Raji (cell line): Measurements from ENCODE around the gene CEP72.

Experiments
- POLR2A ChIP-seq: IDR thresholded peaks from 2 replicates; pipeline ENCODE4 v1.6.1; 2011; ENCODE audit warnings: low read depth, low read length, control low read depth; ENCODE audit not compliant: insufficient read depth

CEP72 gene

DNA sequence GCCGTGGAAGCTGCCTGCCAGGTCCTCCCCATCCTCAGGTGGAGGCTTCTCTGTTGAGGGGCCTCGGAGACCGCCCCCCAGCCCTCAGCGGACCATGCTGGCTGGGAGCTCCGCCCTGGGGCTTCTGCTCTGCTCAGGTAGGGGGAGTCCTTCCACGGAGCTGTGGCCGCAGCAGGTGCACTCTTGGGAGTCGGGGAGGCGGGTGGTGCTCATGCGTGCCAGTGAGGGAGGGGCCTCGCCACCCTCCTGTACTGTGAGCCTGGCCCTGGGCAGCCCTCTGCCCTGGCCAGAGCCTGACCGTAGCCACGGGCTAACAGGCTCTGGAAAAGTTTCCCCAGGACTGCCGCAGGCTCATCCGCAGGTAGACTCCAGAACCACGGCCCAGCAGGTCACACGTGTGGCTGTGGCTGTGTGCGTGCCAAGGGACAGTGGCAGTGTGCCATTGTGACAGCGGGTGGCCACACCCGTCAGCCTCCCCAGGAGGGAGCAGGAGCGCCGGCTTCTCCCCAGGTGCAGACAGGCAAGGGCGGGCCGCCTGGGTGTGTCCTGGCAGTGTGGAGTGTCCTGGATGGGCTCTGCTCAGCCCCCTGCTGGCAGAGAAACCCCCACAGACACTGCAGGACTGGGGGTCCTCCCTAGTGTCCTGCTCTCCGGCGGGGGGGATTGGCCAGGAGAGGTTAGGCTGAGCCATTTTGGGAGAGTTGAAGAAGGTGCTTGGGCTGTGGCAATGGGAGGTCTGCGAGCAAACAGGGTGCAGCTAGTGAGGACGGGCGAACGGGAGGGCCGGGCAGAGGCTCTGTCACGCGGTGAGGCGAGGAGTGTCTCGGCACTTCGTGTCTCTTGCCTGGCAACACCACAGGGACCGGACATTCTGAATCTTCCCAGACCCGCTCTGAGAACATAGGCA is 51.5 kb downstream of the CEP72 start:
- no peak for TF ChIP-seq POLR2A

DNA sequence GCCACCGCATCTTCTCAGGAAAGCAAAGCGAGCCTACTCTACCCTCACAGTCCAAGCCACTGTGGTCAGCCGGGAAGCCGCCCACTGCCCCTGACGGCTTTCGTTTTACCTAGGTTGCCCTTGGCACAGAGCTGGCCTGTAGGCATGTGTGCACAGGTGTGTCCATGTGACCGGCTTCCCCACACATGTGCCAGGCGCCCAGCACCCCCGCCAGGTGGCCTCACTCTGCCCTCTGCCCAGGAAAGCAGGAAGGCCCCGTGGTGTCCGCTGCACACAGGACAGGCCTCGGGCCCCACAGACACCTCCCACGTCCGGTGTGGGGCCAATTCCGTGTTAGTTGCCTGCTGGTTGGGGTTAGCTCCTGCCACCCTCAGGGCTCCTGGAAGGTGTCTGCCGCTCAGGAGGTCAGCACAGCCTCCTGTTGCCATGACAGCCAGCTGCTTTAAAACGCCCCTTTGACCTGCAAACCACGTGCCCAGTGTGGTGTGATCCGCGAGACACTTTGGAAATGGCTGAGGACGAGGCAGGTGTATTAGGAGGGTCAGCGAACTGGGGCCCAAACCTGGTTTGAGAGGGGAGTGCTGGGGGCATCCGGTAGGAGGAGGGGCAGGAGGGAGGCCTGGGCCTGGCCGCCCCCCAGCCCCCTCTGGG is 52.3 kb downstream of the CEP72 start:
- TF ChIP-seq POLR2A, result no peak

DNA sequence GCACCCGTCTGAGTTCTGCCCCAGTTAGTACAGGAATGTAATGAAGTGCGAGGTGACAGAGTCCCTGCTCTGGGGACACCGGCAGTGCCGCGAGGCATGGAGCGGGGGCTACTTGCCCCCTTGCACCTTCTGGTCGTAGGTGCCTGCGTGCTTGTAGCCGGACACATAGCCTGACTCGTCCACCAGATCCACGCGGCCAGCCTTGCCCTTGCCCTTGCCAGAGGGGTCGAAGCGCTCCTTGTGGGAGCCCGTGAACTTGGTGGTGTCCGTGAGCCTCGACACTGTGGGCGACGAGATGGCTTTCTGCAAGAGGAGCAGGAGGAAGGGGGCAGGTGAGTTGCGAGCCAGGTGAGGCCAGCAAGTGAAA is 52.8 kb downstream of the CEP72 start:
- TF ChIP-seq POLR2A, result no peak

DNA sequence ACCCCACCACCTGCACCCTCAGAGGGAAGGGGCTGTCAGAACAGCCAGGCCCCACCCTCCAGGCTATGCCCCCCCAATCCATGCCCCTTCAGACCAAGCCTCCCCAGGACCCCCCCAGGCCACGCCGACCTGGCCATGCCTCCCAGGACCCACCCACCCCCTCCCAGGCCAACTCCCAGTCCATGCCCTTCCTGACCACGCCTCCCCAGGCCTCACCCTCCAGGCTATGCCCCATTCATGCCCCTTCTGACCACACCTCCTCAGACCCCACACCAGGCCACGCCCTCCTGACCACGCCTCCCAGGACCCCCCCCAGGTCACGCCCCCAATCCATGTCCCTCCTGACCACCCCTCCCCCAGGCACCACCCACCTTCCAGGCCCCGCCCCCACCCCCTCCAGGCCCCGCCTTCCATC is 53.4 kb downstream of the CEP72 start:
- no peak for TF ChIP-seq POLR2A

DNA sequence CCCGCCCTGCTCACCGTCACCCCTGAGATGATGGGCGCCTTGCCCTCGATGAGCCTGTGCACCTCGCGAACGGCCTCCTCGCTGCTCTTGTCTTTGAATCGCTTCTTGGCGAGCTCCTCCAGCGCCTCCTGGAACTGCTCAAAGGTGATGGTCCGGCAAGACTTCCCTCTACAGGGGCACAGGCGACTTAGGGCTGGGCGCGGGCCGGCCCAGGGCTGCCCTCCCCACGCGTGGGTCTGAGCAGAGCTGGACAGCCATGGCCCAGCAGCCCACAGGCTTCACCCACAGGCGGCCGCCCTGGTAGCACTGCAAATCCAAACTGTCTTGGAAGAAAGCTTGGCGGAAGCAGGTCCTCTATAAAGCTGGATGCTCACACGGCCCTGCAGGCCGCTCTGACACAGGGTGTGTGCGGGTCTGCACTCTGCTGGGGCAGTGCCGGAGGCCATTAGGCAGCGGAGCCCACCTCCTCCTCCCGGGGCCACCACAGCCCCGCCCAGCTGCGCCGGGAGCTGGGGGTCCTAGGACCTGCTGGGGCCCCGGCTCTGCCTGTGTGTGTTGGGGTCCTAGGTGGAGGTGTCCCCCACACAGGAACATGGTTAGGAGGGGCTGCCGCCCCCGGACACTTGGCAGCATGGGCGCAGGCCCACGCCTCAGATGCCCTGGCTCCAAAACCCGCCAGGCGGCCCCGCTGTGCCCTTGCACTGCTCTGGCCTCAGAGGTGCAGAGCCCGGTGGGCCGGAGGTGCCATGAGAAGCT is 54.0 kb downstream of the CEP72 start:
- TF ChIP-seq POLR2A, result no peak

DNA sequence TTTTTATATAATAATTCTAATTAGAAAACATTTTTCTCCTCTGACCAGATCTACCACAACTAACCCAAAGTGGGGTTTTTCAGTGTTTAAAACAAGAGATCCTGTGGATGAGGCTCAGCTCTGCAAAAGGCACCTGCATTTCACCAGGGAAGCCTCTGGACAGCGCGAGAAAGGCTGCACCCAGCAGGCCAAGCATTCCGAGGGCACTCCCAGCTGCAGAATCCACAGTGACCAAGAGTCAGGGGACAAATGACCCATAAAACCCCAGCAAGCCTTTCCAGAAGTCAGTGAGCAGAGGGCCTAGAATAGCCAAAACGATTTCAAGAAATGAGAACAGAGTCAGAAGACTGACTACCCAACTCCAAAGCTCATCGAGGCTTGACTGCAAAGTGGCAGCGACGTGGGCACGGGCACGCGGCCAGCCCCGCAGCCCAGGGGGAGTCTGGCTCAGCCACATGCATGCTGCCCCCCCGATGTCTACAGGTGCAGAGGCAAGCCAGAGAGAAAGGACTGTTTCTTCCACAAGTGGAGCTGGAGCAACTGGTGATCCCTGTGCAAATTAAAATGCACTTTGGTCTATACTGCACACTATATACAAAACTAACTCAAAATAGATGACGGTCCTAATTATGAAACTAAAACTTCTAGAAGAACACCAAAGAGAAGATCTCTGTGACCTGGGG is 54.8 kb downstream of the CEP72 start:
- no peak for TF ChIP-seq POLR2A

DNA sequence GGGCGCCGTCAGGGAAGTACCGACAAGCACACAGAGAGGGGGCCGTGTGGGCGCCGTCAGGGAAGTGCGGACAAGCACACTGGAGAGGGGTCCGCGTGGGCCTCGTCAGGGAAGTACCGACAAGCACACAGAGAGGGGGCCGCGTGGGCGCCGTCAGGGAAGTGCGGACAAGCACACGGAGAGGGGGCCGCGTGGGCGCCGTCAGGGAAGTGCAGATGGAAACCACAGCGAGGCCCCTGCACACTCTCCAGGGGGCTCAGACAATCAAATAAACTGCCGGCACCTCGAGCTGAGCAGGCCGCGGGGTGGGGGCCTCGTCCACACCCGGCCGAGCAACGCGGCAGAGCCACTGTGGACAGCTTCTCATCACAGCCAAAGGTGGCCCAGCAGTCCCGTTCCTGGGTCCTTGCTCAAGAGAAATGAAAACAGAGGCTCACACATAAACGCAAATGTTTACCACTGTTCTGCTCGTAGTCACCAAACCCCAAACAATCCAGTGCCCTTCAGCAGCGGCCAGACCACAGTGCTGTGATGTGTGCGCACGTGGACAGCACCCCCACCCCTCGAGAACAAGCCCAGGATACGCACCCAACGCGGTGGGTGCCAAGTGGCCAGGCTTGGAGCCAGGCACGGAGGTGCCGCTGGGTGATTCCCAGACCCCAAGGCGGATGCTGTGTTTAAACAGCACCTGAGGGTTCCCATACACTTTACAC is 56.3 kb downstream of the CEP72 start:
- TF ChIP-seq POLR2A, result no peak

DNA sequence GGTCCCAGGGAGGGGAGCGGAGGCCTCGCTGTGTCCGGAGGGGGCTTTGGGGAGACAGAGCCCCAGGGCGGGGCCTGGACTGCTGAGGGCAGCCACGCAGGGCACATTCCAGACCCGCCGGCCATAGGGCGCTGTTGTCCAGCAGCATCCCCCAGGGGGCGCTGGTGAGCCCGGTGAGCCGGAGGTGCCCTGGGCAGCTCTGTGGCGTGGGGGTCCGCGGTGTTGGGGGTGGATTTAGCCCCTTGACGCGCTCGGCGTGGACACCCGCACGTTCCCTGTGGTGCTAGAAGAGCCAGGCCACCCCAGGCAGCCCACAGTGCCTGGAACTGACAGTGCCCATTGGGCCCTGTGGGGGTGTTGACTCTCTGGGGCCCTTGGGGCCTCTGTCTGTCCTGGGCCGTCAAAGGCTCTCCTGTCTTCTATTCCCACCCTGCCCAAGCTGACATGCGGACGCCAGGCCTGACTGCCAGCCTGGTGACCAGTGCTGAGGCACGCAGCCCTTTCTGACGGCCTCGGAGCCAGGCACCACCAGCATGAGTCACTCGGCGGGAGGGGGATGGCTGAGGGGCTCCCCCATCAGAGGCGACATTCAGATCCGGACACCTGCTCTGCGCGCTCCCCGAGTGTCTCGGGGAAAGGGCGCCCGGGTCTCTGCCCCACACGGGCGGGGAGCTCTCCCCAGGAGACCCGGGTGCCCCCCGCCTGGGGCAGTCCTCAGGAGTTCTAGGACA is 57.1 kb downstream of the CEP72 start:
- TF ChIP-seq POLR2A, result no peak

DNA sequence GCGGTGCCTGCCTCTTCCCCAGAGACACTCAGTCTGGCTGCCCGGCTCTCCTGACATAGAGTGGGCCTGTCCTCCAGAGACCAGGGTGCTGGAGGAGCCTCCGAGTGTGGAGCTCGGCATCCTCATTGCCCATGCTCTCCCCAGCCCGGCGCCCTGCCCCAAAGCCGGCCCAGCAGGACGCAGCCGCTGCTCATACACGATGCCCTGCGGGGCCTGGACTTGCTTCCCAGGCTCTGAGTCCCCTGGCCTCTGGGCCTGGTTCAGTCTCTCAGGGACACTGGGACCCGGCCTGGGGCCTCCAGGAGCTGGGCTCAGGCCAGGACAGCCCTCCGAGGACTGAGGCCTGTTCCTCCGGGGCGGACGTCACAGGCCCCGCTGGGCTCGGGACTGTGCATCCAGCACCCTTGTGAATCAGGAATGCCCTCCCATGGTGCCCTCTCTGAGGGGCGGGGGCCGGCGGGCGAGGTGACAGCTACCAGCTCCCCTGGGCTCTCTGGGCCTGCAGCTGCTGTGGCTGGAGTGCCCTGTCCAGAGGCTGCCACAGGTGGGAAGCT is 57.8 kb downstream of the CEP72 start:
- no peak for TF ChIP-seq POLR2A

DNA sequence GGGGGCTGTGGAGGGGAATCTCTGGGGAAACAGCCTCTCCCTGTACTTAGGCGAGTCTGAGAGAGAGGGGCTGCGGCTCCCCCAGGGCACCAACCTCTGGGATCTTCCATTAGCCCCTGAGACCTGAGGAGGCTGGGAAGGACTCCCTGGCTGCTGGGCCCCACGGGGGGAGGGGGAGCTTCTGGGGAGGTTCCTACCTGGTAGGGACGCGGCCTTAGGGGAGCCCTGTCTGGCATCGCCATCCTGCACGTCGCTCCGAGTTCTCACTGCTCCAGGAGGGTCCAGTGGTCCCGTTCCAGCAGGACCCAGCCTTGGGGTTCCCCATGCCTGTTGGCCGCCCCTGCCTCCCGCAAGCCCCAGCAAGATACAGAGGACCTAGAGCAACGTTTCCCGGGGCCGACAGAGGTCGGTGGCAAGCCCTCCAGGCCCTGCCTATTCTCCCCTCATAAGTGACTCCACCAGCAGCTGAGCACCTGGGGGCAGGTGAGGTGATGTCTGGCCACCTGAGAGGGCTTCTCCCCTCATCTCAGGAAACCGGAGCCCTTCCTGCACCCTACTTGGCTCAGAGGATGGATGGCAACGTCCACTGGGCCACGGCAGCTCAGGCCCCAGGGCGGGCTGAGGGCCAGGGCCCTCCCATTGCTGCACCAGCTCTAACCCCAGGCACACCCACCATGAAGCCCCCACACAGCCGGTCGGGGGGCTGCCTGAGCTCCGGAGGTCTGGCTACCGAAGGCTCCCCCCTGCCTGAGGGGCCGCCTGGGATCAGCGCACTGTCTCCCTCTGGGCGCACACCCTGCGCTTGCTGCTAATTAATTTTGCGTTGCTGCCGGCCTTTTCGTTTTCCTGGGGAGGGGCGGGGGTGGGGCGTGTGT is 58.5 kb downstream of the CEP72 start:
- TF ChIP-seq POLR2A, result no peak

DNA sequence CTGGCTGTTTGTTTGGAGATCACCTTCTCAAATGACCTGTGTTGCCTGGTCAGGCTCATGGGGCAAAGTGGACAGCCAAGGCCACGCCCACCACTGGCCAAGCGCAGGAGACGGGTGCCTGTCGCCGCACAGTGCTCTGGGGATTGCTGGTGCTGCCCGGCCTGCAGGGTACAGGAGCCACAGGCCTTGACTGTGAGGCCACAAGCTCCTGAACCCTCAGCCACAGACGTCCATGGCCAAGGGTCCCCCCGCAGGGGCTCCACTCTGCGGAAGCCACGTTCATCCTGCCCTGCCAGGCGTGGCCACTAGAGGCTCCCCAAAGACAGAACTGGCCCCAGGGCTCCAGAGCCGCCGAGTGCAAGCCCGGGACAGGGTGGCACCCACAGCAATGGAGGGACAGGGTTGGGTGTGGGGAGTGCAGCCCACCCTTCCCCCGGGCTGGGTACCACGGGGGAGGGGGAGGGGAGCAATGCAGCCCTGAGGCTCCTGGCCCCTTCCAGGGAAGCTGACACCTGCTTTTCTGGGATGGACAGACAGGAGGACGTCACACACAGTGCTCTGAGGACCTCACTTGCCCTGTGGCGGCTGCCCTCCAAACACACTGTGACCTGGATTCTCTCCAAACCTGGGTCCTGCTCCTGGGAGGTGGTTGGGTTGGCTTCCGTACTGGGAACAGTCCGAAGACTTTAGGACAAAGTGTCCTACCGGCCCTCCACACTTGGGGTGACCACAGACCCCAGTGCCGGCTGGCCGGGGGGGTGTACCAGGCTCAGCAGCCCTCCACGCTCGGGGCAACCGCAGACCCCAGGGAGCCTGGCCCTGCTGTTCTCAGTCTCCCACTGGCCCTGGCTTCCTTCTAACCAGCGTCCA is 59.6 kb downstream of the CEP72 start:
- TF ChIP-seq POLR2A, result no peak

DNA sequence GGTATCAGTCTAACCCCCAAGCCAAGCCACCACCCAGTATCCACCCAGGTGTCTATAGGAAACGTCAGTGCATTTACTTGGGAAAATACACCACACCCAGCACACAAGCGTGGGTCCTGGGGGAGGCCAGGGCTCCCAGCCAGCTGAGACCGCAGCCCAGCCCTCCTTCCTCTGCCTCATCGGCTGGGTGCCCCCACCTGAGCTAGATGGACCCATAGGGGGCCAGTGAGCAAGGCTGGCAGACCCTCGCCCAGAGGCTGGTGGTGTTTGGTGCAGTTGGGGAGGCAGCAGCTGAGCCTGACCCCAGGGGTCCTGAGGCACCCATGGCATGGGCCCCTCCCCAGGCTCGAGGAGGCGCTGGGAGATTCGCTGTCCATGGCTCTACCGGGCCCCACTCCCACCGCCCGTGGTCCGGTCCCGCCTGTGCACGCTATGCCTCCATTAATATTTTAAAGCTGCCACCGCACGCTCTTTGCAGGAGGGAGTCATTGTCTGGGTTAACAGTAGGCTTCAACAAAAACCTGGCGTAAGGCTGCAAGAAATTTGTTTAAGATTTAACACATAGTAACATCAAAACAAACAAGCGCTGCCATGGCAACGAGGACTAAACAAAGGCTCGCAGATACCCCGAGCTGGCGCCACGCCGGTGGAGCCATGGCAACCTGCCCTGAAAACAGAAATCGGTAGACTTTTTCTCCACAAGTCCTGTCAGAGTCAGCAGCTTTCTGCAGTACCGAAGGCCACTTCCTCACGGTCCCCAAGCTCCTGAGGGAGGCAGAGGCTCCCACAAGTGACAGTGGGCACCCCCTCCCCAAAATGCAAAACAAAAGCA is 60.4 kb downstream of the CEP72 start:
- TF ChIP-seq POLR2A, result no peak
